Stimulated activated naive CD4-positive, alpha-beta T cell treated with Interleukin-2 at 50 U/mL for 16 hours (primary cell): ENCODE results near the gene GLB1L.
"Not testable (repeated sequence)": the region's sequence is repeated elsewhere in the genome, so short reads cannot be mapped to it uniquely, and the experiment has no call there.

Experiments used
- DNase-seq: peaks from one replicate; lab custom pipeline; 2025; lab: John Stamatoyannopoulos, UW

The GLB1L gene

DNA sequence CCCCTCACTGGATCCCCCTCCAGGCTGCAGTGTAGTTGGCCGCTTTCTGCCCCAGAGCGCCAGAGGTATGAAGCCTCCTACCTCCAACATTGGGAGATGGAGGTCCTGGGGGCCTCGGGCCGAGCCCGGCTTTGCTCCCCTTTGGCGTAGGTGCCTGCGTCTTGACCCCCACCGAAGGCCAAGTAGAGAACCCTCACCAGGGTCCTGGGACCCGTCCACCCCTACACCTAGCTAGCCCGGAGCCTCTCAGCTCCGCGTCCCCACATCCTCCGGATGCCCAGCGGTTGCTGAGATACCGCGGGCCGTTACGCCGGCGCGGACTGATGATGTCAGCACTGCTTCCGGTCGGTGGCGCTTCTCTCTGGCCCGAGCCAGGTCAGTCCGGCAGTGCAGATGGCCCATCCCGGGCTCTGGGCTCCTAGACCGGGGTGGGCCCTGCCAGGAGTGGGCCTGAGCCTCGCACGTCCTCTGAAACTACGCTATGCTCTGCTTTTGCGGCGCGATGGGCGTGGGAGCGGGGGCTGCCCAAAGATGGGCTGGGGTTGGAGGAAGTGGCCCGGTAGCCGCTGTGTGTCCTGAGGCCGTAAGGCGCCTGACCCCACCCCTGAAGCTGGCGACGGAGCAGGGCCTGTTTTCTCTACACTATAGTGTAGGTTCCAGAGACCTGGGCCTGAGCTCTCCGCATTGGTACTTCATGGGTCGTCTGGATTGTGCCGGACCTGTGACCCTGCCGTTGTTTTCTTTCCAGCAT is at the start of gene GLB1L, which contains the start of gene STK16:
Gene GLB1L (minus strand): TSS at position 297 of the 751 bp plus-strand sequence. CDS start 1,871 bp downstream, outside the sequence.
Gene STK16 (plus strand): TSS at position 332 of the 751 bp plus-strand sequence. CDS start 521 bp downstream, outside the sequence.
- DNase-seq: peak; percentile 86

DNA sequence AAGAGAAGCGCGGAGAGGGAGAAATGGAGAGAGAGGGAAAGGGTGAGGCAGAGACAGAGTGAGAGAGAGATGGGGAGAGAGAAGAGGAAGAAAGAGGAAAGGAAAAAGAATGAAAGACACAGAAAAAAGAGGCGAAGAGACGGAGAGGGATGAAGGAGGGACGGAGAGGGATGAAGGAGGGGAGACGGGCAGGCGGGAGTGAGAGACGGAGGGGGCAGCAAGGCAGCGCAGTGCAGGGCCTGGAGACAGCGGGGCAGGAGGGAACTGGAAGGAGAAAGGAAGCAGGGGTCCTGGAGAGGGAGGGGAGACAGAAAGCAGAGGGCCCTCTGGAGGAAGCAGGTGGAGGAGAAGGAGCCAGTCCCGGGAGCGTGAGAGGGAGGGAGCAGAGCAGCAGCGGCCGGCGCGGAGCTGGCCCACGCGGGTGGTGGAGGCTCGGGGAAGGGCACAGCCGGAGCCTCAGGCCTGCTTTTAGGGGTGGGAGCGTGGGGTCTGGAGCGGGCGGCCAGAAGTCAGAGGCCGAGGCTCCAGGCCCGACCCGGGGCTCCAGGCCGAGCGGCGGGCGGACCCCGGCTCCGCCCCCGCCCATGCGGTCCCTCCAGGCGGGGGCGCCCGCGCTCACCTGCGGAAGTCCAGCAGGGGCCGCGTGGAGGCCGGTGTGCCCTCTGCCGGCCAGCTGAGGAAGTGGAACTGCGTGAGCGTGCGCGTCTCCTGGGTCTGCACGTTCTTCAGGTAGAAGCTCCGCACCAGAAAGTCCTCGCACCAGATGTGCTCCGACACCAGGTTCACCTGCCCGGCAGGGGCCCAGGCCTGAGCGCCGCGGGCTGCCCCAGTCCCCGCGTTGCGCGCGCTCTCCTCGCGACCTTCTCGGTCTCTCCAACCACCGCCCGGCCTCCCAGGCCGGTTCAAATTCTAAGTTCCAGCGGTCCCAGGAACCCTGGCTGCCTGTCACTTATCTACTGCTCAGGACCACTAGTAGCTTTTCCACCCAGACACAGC is 49.4 kb upstream of the GLB1L start:
- DNase-seq: peak; percentile 83

DNA sequence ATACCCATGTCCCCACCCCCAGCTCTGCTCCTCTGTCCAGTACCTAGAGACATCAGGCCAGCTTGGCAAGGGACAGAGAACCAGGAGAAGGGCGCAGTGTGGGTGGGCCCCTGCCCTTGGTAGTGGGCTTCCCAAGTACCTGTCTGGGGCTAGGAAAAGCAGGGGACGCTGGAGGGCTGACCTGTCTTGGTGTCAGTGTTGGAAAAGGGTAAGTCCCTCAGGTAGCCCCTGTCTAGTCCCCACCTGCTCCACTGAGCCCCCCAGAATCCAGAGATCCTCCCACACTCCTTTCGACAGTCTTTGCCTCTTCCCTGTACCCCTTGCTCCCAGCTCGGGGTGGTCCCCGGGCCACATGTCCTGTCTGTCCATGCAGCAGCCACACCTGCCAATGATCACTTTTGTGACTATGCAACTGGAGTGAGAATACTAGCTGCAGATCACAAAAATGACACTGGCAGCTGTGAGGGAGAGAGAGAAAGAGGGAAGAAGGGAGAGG is 48.5 kb upstream of the GLB1L start:
- DNase-seq: no peak

DNA sequence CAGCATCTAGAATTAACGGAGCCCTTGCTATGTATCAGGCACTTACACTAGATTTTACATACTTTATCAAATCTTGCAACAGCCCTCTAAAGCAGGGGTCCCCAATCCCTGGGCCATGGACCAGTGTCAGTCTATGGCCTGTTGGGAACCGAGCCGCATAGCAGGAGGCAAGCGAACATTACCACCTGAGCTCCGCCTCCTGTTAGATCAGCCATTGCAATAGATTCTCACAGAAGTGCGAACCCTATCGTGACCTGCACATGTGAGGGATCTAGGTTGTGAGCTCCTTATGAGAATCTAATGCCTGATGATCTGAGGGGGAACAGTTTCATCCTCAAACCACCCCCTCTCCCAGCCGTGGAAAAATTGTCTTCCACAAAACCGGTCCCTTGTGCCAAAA is 47.4 kb upstream of the GLB1L start:
- no peak for DNase-seq

DNA sequence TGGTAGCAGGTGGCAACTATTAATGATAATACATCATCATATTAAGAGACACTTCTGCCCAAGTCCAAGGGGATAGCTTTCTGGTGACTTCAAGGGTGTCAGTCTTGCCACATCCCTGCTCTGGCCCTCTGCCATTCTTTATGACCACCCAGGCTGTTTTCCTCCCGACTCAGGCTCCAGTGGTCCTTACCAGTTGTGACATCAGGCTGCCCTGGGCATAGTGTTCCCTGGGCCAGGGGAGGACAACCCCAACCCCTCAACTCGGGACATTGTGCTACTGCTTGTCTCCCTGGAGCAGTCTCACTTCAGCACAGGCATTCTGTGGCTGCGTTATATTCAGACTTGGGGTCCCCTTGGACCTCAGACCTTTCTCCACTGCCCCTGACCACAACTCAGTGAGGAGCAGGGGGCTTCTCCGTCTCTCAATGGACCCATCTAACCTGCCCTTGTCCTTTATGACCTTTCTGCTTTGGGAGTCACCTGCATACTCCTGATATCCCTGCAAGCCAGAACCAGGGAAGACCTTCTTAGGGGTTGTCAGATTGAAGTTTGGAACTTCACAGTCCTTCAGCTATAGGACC is 46.8 kb upstream of the GLB1L start:
- no peak for DNase-seq

DNA sequence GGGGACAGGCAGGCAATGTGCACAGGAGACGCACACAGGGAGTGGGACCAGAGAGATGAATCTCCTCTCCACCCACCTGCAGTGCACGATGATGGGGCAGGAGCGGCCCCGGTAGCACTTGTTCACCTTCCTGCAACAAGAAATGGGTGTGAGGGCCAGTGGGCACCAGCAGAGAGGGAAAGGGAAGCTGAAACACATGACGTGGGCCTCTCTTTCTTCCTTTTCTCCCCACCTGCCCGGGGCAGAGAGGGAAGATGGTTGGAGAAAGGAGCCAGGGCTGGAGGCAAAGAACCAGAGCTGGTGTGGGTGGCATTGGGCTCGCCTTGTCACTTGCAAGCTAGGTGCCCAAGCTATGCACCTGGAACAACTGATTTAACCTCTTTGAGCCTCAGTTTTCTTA is 46.1 kb upstream of the GLB1L start:
- no peak for DNase-seq

DNA sequence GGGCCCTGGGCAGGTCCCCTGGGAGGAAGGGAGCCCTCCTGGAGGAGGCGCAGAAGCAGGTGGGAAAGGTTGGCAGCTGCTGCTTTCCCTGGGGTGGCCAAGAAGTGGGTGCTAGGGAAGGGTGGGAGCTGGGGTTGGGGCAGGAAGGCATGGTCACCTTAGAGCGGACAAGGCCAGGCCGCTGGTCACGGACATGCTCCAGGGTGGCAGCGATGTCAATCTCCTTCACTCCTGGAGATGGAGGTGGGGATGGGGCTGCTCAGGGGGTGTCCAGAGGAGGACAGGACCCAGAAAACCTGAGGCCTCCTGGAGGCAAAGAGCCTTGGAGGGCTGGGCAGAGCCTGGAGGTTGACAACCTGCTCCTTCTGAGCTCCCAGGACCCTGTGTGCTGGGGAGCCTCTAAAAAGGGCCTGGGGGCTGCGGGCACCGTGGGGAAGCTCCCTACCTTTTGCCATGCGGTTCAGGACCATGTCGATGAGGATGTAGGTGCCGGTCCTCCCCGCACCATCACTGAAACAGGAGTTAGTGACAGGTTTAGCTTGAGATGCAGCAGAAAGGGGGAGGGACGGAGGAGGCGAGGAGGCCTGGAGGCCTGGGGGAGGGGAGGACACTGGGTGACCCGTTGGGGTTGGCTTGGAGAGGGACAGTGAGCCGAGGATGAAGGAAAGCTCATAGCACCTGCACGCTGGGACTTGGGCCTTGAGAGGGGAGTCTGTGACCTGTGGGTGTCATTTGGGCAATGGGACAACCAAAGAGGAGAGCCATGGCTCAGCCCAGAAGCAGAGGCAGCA is 45.3 kb upstream of the GLB1L start:
- no peak for DNase-seq

DNA sequence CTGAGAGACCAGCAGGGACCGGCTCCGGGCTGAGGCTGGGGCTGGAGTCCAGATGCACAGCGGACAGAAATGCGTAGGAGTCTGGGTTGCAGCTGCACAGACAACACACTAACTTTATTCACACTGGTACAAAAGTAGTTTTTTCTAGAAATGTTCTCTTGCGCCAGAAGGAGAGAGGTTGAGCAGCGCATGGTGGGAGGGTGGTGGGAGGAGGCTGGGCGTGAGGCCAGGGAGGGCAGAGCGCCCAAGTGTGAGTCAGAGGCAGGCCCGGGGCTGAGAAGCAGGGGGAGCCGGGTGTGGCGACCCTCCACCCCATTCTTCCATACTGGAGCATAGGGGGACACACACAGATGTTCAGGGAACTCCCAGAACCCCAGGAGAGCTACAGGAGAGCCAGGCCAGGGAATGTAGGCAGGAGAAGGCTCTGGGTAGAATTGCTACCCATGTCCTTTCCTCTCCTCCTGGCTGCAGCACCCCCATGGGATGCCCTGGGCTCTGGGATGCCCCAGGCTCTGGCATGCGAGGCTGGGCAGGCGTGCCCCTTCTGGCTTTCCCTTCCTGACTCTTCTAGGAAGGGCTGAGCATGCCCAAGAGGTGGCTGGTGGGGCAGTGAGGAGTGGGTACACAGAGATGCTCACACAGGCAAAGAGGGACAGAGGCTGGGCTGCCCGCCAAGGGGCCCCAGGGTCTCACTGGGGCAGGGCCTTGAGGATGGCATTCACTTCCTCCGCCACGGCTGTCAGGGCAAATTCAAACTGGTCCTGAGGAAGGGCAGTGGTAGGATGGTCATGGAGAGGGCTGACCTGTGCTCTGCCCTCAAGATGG is 44.5 kb upstream of the GLB1L start:
- DNase-seq: no peak

DNA sequence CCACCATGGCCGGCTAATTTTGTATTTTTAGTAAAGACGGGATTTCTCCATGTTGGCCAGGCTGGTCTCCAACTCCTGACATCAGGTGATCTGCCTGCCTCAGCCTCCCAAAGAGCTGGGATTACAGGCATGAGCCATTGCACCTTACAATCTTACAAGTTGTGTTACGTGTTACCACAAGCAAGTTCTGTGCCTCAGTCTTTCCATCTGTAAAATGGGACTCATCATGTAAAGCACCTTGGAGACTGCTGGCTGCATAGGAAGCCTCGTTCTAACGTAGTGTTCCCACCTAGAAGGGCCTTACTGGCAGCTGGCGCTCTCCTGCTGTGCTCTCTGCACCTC is 43.9 kb upstream of the GLB1L start:
- no peak for DNase-seq

DNA sequence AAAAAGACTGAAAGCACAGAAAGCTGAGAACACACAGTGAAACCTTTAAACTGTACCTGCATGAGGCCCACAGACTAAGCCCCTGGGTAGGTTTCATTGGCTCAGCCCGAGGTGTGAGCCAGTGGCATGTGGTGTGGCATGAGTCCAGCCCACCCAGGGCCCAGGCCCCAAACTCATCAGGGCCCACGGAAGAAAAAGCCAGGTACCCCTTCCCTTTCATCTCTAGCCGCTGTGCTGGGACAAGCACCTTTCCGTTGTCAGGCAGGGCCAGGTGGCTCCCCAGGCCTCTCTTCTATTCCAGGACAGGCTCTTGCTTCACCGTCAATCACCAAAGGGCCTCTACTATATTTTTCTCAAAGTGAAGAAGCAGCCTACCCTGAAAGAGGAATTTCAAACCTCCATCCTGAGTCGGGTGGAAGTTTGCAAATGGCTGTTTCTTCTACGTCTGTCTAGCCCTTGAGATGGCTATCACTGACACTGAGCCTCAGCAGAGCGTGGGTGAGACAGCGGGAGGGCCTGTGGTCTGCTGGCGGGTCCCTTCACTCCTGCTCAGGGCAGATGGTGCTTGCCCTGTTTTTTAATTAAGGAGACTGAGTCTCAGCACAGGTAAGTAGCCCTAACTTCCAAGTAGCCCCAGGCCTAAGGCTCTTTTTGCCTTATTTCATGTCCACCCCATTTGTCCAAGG is 42.5 kb upstream of the GLB1L start:
- no peak for DNase-seq

DNA sequence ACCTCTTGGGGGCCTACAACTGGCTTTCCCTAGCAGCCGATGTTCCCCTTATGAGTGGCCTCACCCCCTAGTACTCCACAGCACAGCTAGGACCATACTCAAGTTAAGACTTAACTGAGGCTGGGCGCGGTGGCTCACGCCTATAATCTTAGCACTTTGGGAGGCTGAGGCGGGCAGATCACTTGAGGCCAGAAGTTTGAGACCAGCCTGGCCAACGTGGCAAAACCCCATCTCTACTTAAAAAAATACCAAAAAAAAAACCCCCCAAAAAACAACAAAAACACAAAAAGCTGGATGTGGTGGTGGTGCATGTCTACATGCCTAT is 41.8 kb upstream of the GLB1L start:
- DNase-seq: not testable (repeated sequence)

DNA sequence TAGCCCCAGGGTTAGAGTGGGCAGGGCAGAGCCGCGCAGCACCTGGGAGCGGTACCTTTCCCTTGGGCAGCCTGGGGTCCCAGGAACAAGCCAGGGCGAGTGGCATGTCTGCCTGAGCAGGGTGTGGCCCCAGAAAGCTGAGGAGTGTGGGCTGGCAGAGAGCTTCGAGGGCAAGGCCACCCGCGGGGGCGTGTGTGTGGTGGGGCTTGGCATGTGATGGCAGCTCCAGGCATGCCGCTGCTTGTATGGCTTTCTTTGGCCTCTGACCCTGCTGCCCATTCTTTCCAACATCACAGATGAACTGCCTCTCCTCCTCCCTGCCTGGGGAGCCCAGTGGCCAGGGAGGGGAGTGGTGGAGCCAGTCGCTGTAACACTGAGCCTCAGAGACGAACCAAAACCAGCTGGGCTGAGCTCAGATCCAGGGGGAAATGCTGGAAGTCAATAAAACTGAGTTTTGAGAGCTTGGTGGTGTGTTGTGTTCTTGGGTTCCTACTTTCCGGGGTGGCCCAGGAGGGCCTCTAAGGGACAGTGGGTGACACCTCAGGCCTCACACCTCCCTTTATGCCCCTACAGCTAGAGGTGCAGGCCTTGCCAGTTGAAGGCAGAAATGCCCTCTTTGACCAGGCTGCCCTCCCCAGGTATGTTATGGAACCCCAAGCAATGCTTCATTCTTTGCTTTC is 41.3 kb upstream of the GLB1L start:
- no peak for DNase-seq

DNA sequence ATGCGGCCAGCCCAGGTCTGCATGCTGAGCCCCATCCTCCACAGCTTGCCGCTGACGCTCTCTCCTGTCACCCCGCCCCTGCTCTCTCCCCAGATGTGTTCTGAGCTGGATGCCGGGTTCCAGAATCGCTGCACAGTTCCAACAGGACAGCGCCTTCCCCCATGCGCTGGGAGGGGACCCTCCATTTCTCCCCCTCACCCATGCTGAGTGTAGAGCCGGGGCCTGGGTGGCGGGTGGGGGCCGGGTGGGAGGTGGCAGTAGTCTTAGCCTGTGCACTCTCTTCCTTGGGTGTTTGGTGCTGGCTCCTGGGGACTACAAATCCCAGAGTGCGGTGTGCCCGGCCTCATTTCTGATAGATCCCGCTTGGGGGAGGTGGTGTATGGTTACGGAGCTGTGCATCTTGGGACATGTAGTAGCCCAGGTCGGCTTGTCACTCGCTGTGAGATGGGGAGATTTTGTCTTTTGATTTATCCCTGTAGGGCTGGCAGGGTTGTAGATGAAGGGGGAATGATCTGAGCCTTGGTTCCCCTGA is 40.7 kb upstream of the GLB1L start:
- no peak for DNase-seq

DNA sequence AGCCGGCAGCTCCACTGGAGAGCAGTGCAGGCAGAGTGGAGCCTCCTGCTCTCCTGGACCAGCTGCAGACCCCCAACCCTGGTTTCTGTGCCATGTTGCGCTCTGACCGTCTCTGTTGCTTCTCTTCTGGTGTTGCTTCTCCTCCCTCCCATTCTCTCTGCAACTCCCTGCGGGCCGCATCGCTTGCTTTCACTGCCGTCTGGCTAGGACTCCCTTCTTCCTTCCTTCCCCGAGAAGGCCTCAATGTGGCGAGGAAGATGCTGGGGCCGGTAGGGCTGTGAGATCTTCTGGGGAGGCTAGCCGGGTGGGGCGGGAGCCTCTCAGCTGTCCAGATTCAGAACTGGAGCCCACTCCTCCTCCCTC is 40.1 kb upstream of the GLB1L start:
- no peak for DNase-seq

DNA sequence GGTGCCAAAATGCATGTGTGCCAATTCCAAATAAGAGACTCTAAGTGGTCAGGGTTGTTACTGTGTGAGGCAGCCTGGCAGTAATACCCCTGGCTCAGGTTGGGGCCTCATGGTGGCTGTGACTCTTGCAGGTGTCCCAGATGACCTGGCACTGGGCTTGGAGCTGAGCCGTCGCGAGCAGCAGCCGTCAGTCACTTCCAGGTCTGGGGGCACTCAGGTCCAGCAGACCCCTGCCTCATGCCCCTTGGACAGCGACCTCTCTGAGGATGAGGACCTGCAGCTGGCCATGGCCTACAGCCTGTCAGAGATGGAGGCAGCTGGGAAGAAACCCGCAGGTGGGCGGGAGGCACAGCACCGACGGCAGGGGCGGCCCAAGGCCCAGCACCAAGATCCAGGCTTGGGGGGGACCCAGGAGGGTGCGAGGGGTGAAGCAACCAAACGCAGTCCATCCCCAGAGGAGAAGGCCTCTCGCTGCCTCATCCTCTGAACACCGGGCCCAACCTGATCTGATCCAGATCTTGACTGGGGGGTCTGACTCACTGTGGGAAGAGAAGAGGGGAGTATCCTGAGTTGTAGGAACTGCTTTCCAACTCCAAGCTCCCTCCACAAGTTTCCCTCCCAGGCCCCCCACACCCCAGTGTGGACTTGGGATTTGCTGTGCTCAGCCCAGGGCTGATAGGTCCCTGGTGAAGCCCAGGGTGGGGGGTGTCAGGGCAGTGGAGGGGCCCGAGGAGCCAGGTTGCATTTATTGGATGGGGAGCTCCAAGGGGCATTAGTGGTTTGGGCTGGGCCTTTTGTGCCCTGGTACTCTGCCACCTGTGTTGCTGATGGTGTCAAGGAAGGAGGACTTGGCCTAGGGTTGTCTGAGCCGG is 39.5 kb upstream of the GLB1L start:
- no peak for DNase-seq

DNA sequence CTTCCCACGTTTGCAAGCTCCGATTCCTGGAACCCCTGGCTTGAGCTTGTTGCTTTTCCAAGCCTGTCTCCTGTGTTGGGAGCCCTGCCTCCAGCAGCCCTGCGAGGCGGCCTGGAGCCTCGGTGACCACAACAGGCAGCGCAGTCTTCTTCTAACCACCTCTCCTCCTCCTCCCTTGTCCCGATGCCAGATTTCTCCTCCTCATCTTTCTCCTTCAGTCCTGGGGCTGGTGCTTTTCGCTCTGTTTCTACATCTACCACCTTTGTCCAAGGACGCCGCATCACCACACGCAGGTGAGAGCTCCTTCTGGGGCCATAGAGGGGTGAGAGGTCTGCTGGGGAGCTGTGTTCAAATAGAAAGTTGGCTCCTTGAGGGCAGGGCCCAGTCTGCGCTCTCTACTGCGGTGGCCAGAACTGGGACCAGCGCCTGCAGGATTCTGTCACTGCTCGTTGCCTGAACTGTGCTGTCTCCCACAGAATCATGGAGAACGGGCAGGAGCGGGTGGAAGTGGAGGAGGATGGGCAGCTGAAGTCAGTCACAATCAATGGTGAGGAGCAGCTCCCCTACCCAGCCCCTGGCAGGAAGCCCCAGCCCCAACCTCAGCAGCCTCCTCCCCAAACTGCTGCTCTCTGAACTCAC is 37.8 kb upstream of the GLB1L start:
- no peak for DNase-seq

DNA sequence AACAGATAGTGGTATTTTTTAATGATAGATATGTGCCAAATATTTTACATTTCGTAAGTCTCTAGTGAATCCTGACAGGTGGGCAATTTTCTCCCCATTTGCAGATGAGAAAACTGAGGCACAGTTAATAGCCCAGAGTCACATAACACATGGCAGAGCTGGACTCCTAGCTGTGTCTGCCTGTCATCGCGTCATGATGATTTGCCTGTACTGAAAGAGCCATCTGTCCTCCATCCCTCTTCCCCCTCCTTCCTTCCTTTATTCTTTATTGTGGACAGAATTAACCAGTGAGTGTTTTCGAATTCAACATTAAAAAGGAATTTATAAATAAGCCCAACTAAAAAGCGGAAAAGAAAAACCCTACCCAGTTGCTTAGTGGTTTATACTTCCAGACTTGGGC is 37.1 kb upstream of the GLB1L start:
- DNase-seq: no peak

DNA sequence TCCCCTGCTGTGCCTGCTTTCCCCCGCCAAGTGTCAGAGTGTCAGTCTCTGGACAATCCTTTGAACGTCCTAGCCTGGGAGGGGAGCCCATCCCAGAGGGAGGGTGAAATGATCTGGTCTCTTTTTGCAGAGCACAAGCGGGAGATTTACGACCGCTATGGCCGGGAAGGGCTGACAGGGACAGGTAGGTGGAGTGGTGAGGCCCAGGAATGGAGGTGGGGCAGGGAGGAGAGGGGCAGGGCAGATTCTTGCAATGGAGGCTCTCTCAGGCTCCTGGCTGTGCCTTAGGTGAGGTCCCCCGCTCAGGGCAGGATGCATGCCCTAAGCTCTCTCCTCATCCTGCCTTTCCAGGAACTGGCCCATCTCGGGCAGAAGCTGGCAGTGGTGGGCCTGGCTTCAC is 36.3 kb upstream of the GLB1L start:
- DNase-seq: no peak
